Measurements from ENCODE around the gene CENPO. TPM values are rescaled to one million over a fixed set of nuclear protein-coding genes. Genes with fewer than 3 reads are reported as not detected.

Gene CENPO
- total RNA-seq, 1 experiment from 2014 or later, result 14.9 TPM

- Mint-ChIP-seq H3K27me3 (ENCODE audit: insufficient read depth, unreplicated experiment) (no peaks in the 10 kb centered on the region), H3K36me3 (ENCODE audit: insufficient read depth, unreplicated experiment) (peaks cover 51% of the 10 kb centered on the region), H3K4me1 (ENCODE audit: insufficient read depth, unreplicated experiment) (no peaks in the 10 kb centered on the region), H3K4me3 (ENCODE audit: unreplicated experiment) (no peak overlapping the region), H3K9me3 (ENCODE audit: unreplicated experiment) (no peaks in the 10 kb centered on the region), H3K27ac (ENCODE audit: low read depth, unreplicated experiment) (no peak overlapping the region)
- intact Hi-C loops (cut with micrococcal nuclease), result loop anchor here (10.0 kb wide), 1 partner anchor 595 kb away; no protein-coding TSS in a partner anchor
- BruUV-seq (replicated peaks), result TSS peak; percentile 35
- no peak for DNase-seq (ENCODE audit: unreplicated experiment)
- ChIA-PET CTCF (interaction anchor here (0.6 to 1.5 kb wide), 5 partner anchors 8 to 743 kb away, joined by 3 to 6 read pairs (median 3); no protein-coding TSS in a partner anchor), POLR2A (interaction anchor here (0.6 kb wide), 2 partner anchors 14 to 327 kb away, joined by 3 read pairs; no protein-coding TSS in a partner anchor)
- no peak for TF ChIP-seq CTCF (IDR thresholded peaks at IDR 0.05; ENCODE audit: unreplicated experiment)
These were observed 26.4 kb downstream of the CENPO start for GRCh38 chr2:24819442-24820174.

- no peak for TF ChIP-seq CTCF (IDR thresholded peaks at IDR 0.05; ENCODE audit: unreplicated experiment)
- no peak for DNase-seq (ENCODE audit: unreplicated experiment)
- intact Hi-C loops (cut with micrococcal nuclease), result loop anchor here (10.0 kb wide), 1 partner anchor 595 kb away; no protein-coding TSS in a partner anchor
- CTCF ChIA-PET, result interaction anchor here (0.6 to 1.5 kb wide), 3 partner anchors 55 to 743 kb away, joined by 3 to 6 read pairs (median 3); no protein-coding TSS in a partner anchor
- Mint-ChIP-seq H3K4me1 (ENCODE audit: insufficient read depth, unreplicated experiment) (no peaks in the 10 kb centered on the region), H3K36me3 (ENCODE audit: insufficient read depth, unreplicated experiment) (peaks cover 51% of the 10 kb centered on the region), H3K4me3 (ENCODE audit: unreplicated experiment) (no peak overlapping the region), H3K27ac (ENCODE audit: low read depth, unreplicated experiment) (no peak overlapping the region), H3K27me3 (ENCODE audit: insufficient read depth, unreplicated experiment) (no peaks in the 10 kb centered on the region), H3K9me3 (ENCODE audit: unreplicated experiment) (no peaks in the 10 kb centered on the region)
- BruUV-seq (replicated peaks), result no TSS peak
- POLR2A ChIA-PET, result no interaction called here
These were observed 26.9 kb downstream of the CENPO start for GRCh38 chr2:24820175-24820513.

- no peak for TF ChIP-seq CTCF (IDR thresholded peaks at IDR 0.05; ENCODE audit: unreplicated experiment)
- POLR2A ChIA-PET, result no interaction called here
- CTCF ChIA-PET, result interaction anchor here (0.8 to 1.5 kb wide), 2 partner anchors 11 to 411 kb away, joined by 3 to 6 read pairs; no protein-coding TSS in a partner anchor
- DNase-seq (ENCODE audit: unreplicated experiment), result no peak
- H3K9me3 Mint-ChIP-seq (ENCODE audit: unreplicated experiment), result no peaks in the 10 kb centered on the region
- no peak overlapping the region for H3K4me3 Mint-ChIP-seq (ENCODE audit: unreplicated experiment)
- no TSS peak for BruUV-seq (replicated peaks)
- H3K27me3 Mint-ChIP-seq (ENCODE audit: insufficient read depth, unreplicated experiment), result no peaks in the 10 kb centered on the region
- intact Hi-C loops (cut with micrococcal nuclease), result loop anchor here (10.0 kb wide), 1 partner anchor 596 kb away; no protein-coding TSS in a partner anchor
- no peak overlapping the region for H3K27ac Mint-ChIP-seq (ENCODE audit: low read depth, unreplicated experiment)
- H3K36me3 Mint-ChIP-seq (ENCODE audit: insufficient read depth, unreplicated experiment), result peaks cover 55% of the 10 kb centered on the region
- H3K4me1 Mint-ChIP-seq (ENCODE audit: insufficient read depth, unreplicated experiment), result no peaks in the 10 kb centered on the region
These were observed 27.6 kb downstream of the CENPO start for GRCh38 chr2:24820598-24821432.

- POLR2A ChIA-PET, result no interaction called here
- H3K27ac Mint-ChIP-seq (ENCODE audit: low read depth, unreplicated experiment), result no peak overlapping the region
- no peak overlapping the region for H3K4me3 Mint-ChIP-seq (ENCODE audit: unreplicated experiment)
- H3K27me3 Mint-ChIP-seq (ENCODE audit: insufficient read depth, unreplicated experiment), result no peaks in the 10 kb centered on the region
- no peak for TF ChIP-seq CTCF (IDR thresholded peaks at IDR 0.05; ENCODE audit: unreplicated experiment)
- DNase-seq (ENCODE audit: unreplicated experiment), result no peak
- H3K36me3 Mint-ChIP-seq (ENCODE audit: insufficient read depth, unreplicated experiment), result peaks cover 50% of the 10 kb centered on the region
- CTCF ChIA-PET, result interaction anchor here (0.8 to 0.9 kb wide), 2 partner anchors 10 to 411 kb away, joined by 3 to 5 read pairs; no protein-coding TSS in a partner anchor
- intact Hi-C loops (cut with micrococcal nuclease), result loop anchor here (10.0 kb wide), 1 partner anchor 597 kb away; no protein-coding TSS in a partner anchor
- BruUV-seq (replicated peaks), result no TSS peak
- H3K4me1 Mint-ChIP-seq (ENCODE audit: insufficient read depth, unreplicated experiment), result no peaks in the 10 kb centered on the region
- H3K9me3 Mint-ChIP-seq (ENCODE audit: unreplicated experiment), result no peaks in the 10 kb centered on the region
These were observed 28.2 kb downstream of the CENPO start for GRCh38 chr2:24821433-24821891.

Measured in MCF 10A (cell line).